HEK293 (cell line): ENCODE measurements around the gene DTNA.

Experiments used
- CTCF ChIP-seq: fragments of 450-650 bp; formaldehyde crosslinking; IDR thresholded peaks from 2 replicates; pipeline ENCODE4 v1.5.1; 2016; ENCODE audit warnings: missing biosample characterization, missing genetic modification characterization
- ELK4 ChIP-seq: IDR thresholded peaks from 2 replicates; pipeline ENCODE4 v1.6.1; 2011; ENCODE audit warnings: mild to moderate bottlenecking, low read depth, low read length, borderline replicate concordance
- HOXC10 ChIP-seq: sonication (generic); formaldehyde crosslinking; IDR thresholded peaks from 2 replicates; pipeline ENCODE4 v1.8.1; 2023; ENCODE audit warnings: mild to moderate bottlenecking, missing genetic modification reagents
- ZBTB26 ChIP-seq: fragments of 450-650 bp; formaldehyde crosslinking; optimal IDR thresholded peaks from 2 replicates; pipeline ENCODE3; 2016; ENCODE audit warnings: missing biosample characterization, mild to moderate bottlenecking, missing genetic modification characterization
- ZNF121 ChIP-seq: fragments of 450-650 bp; formaldehyde crosslinking; IDR thresholded peaks from 2 replicates; pipeline ENCODE4 v1.5.1; 2016; ENCODE audit warnings: missing biosample characterization, missing genetic modification characterization
- ZNF174 ChIP-seq: fragments of 450-650 bp; formaldehyde crosslinking; IDR thresholded peaks from 2 replicates; pipeline ENCODE4 v1.5.0; 2017; ENCODE audit warnings: missing biosample characterization, mild to moderate bottlenecking, missing genetic modification characterization
- ZNF23 ChIP-seq: fragments of 450-650 bp; formaldehyde crosslinking; IDR thresholded peaks from 2 replicates; pipeline ENCODE4 v1.5.1; 2016; ENCODE audit warnings: missing biosample characterization, missing genetic modification characterization, borderline replicate concordance
- ZNF239 ChIP-seq: fragments of 450-650 bp; formaldehyde crosslinking; IDR thresholded peaks from 2 replicates; pipeline ENCODE4 v1.5.1; 2016; ENCODE audit warnings: missing biosample characterization, missing genetic modification characterization
- ZNF37A ChIP-seq: fragments of 450-650 bp; IDR thresholded peaks from 2 replicates; pipeline ENCODE4 v1.5.1; 2018; ENCODE audit warnings: missing biosample characterization, missing genetic modification characterization
- ZSCAN18 ChIP-seq: fragments of 450-650 bp; formaldehyde crosslinking; IDR thresholded peaks from 2 replicates; pipeline ENCODE4 v1.5.1; 2016; ENCODE audit warnings: missing biosample characterization, missing genetic modification characterization
- ZSCAN30 ChIP-seq: fragments of 450-650 bp; IDR thresholded peaks from 2 replicates; pipeline ENCODE4 v1.5.1; 2018; ENCODE audit warnings: missing biosample characterization, mild to moderate bottlenecking, missing genetic modification characterization, moderate library complexity

- TF ChIP-seq CTCF (tag by site-specific recombination), result no peak
- TF ChIP-seq ZSCAN30 (tag by site-specific recombination), result no peak
- no peak for TF ChIP-seq HOXC10 (CRISPR knock-in tag)
- TF ChIP-seq ZNF121, result no peak
- TF ChIP-seq ZBTB26 (tag by site-specific recombination), result no peak
- TF ChIP-seq ZNF174, result no peak
- no peak for TF ChIP-seq ZNF23 (tag by site-specific recombination)
- no peak for TF ChIP-seq ELK4
- no peak for TF ChIP-seq ZNF239 (tag by site-specific recombination)
- TF ChIP-seq ZSCAN18 (tag by site-specific recombination), result no peak
- no peak for TF ChIP-seq ZNF37A (tag by site-specific recombination)
Observed at GRCh38 chr18:34866310-34866709, 156.2 kb downstream of the DTNA start.
